Common myeloid progenitor, CD34-positive (primary cell): ENCODE results near the gene MGAT2. TPM values are rescaled to one million over a fixed set of nuclear protein-coding genes. Genes with fewer than 3 reads are reported as not detected.

Experiments used
- CTCF ChIA-PET: fragments of 350-600 bp; sonication (Branson Sonifier 250); formaldehyde crosslinking; loops from one replicate; lab custom pipeline; 2021; ENCODE audit warnings: antibody characterized with exemption; lab: Charles Lee
- POLR2A ChIA-PET: fragments of 350-600 bp; sonication (Branson Sonifier 250); formaldehyde crosslinking; loops from one replicate; lab custom pipeline; 2021; ENCODE audit warnings: antibody characterized with exemption; lab: Charles Lee
- DNase-seq, 3 donors: peaks; one replicate each; pipeline versions ENCODE4 v3.0.0 to v3.0.0-alpha.2; 2013
- H3K27ac ChIP-seq, 2 experiments: 1 replicate in 1 of 2; 2 replicates in 1 of 2; pipeline ENCODE4 v1.7.0; 2013; ENCODE audit warnings: inconsistent platforms in 2 of 2, low read length in 2 of 2, mild to moderate bottlenecking in 2 of 2, low read depth in 1 of 2, moderate library complexity in 1 of 2; ENCODE audit not compliant: severe bottlenecking in 2 of 2, insufficient read depth in 1 of 2, poor library complexity in 1 of 2
- H3K27me3 ChIP-seq, 5 experiments: replicated peaks in 2 of 5; 1 replicate in 3 of 5; 2 replicates in 2 of 5; pipeline versions ENCODE4 v1.6.1 to v1.7.0; 2013; ENCODE audit warnings: low read length in 4 of 5, mild to moderate bottlenecking in 2 of 5, moderate library complexity in 2 of 5, inconsistent platforms in 1 of 5; ENCODE audit not compliant: insufficient read depth in 5 of 5, control insufficient read depth in 4 of 5
- H3K36me3 ChIP-seq, 4 experiments: 1 replicate in 2 of 4; 2 replicates in 2 of 4; pipeline versions ENCODE4 v1.6.1 to v1.7.0; 2013; ENCODE audit warnings: low read length in 3 of 4, control low read depth in 1 of 4, mild to moderate bottlenecking in 1 of 4; ENCODE audit not compliant: control insufficient read depth in 4 of 4, insufficient read depth in 4 of 4
- H3K4me1 ChIP-seq, 4 experiments: 1 replicate in 3 of 4; 2 replicates in 1 of 4; pipeline versions ENCODE4 v1.6.1 to v1.7.1; 2013; ENCODE audit warnings: low read length in 3 of 4, mild to moderate bottlenecking in 3 of 4, control low read depth in 1 of 4, inconsistent platforms in 1 of 4, moderate library complexity in 1 of 4; ENCODE audit not compliant: control insufficient read depth in 4 of 4, insufficient read depth in 4 of 4; ENCODE audit errors: control extremely low read depth in 1 of 4
- H3K4me3 ChIP-seq, 7 experiments: 1 replicate in 4 of 7; 2 replicates in 3 of 7; pipeline versions ENCODE4 v1.5.1 to v1.7.0; 2013; ENCODE audit warnings: mild to moderate bottlenecking in 7 of 7, low read length in 6 of 7, moderate library complexity in 6 of 7, inconsistent platforms in 2 of 7, low read depth in 2 of 7, control low read depth in 1 of 7; ENCODE audit not compliant: insufficient read depth in 4 of 7, control insufficient read depth in 1 of 7; ENCODE audit errors: extremely low read depth in 1 of 7
- H3K9me3 ChIP-seq, 5 experiments: 1 replicate in 4 of 5; 2 replicates in 1 of 5; pipeline versions ENCODE4 v1.6.1 to v1.7.1; 2013; ENCODE audit warnings: low read length in 4 of 5, mild to moderate bottlenecking in 2 of 5, inconsistent platforms in 1 of 5, low read depth in 1 of 5, moderate library complexity in 1 of 5; ENCODE audit not compliant: control insufficient read depth in 4 of 5, insufficient read depth in 2 of 5; ENCODE audit errors: control extremely low read depth in 1 of 5
- WGBS: methylation state at CpG from one replicate; pipeline ENCODE4 v1.1.5; 2013; ENCODE audit not compliant: insufficient coverage; 5-methylcytosine and 5-hydroxymethylcytosine counted together
- polyA plus RNA-seq: library from polyadenylated mRNA; unstranded; fragments of 120-200 nt; gene quantifications from one replicate; pipeline ENCODE4 v1.2.1, GENCODE V29; 2013

MGAT2 gene
- 26.2 TPM for polyA plus RNA-seq

DNA sequence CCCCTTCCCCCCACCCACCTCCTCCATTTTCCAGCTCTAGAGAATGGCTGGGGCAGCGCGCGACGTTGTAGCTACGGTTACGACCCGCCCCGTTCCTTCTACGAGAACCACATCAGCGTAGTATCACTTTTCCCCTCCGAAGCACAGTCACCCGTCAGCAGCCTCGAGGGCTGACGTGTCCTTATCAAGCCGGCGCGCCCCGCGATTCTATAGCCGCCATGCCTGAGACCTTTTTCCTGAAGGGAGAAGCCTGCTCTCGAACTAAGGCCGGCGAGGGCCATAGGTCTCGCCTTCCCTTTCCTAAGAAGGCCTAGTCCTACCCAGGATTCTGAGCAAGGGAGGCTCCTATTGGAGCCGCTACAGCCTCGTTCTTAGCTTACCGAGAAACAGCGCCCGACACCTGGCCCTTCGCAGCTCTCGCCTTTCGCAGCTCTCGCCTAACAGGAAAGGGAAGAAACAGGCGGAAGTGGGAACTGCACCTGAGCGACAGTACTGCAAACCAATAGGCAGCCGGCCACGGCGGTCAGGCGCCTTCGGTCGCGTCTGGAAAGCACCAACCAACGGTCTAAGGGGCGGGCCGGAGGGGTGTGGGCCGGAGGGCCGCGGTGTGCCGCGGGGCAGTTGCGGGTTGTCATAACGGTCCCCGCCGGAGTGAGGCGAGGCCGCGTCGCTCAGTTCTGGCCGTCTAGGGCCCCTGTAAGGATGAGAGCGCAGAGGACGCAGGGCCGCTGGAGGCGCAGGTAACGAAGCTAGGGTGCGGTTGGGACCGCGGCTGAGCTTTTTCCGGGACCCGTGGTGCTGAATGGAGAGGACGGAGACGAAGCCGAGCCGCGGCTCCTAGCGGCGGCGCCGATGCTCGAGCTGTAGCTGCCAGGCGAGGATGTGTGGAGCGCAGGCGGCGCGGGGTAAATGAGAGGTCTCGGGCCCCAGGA lies at the start of gene MGAT2, which contains the start of gene RPL36AL:
TSS of gene MGAT2 (plus strand) at position 618 of the 932 bp plus-strand sequence. CDS start 470 bp downstream, outside the sequence.
TSS of gene RPL36AL (minus strand) at position 445 of the 932 bp plus-strand sequence. CDS start 1,522 bp downstream, outside the sequence.
- under 1% methylated on average over 83 of the region's 85 CpGs for WGBS
- H3K4me3 ChIP-seq = peak within 1 kb of the TSS; percentile 75 to 99 (median 95)
- no peaks in the 10 kb centered on the region for H3K9me3 ChIP-seq
- DNase-seq = peak; percentile 97
- H3K27me3 ChIP-seq = no peaks in the 10 kb centered on the region
- H3K36me3 ChIP-seq = peaks cover 5 to 42% (median 15%) of the 10 kb centered on the region in 4 experiments
- CTCF ChIA-PET = interaction anchor here (1.1 to 4.5 kb wide), 13 partner anchors 10 to 194 kb away, joined by 3 to 28 read pairs (median 3); partner anchors contain the start of genes DNAAF2 and RPS29
- POLR2A ChIA-PET = interaction anchor here (0.9 to 3.1 kb wide), 9 partner anchors 11 to 147 kb away, joined by 3 to 46 read pairs (median 9); partner anchors contain the start of genes KLHDC2, LRR1 and RPS29
- H3K27ac ChIP-seq = peak within 1 kb of the TSS; percentile 96 to 99
- peaks cover 17 to 48% (median 35%) of the 10 kb centered on the region in 4 experiments for H3K4me1 ChIP-seq

GRCh38 chr14:49574038-49574437 lies 46.6 kb upstream of the MGAT2 start:
- Histone ChIP-seq H3K27ac (no peak overlapping the region), H3K4me1 (no peaks in the 10 kb centered on the region), H3K4me3 (no peak overlapping the region), H3K9me3 (peaks cover 0 to 12% (median 5%) of the 10 kb centered on the region in 5 experiments), H3K36me3 (peaks cover 2 to 50% (median 24%) of the 10 kb centered on the region in 4 experiments), H3K27me3 (no peaks in the 10 kb centered on the region)
- WGBS = 100% methylated on average over 1 of the region's 5 CpGs
- ChIA-PET POLR2A (no interaction called here), CTCF (interaction anchor here (0.8 to 1.1 kb wide), 2 partner anchors 11 to 17 kb away, joined by 3 read pairs; no protein-coding TSS in a partner anchor)
- no peak for DNase-seq

DNA sequence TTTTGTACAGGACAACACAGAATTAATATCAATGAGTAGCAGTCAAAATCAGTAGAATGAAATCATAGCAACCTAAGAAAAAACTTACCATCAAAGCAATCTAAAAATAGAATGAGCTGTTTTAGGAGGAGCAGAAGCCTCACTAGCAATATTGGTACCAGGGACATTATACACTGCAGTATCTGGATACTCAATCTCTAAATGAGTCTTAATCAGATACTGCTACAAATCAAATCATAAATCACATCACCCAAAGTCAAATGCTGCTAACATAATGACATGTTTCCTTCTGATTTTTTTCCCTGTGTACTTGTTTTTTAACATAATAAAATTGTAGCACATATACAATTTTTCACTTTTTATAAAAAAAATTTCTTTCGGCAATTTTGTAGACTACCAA lies 42.5 kb upstream of the MGAT2 start:
- Histone ChIP-seq H3K27ac (no peak overlapping the region), H3K36me3 (peaks cover 7 to 49% (median 37%) of the 10 kb centered on the region in 4 experiments), H3K27me3 (no peaks in the 10 kb centered on the region), H3K9me3 (no peaks in the 10 kb centered on the region), H3K4me3 (no peak overlapping the region), H3K4me1 (peaks cover 0 to 6% (median 2%) of the 10 kb centered on the region in 4 experiments)
- POLR2A ChIA-PET = no interaction called here
- WGBS = 100% methylated on average over 1 of the region's 1 CpG
- no peak for DNase-seq
- CTCF ChIA-PET = interaction anchor here (1.1 kb wide), 1 partner anchor 10 kb away, joined by 3 read pairs; no protein-coding TSS in a partner anchor

- Histone ChIP-seq H3K36me3 (peaks cover 9 to 53% (median 42%) of the 10 kb centered on the region in 4 experiments), H3K4me1 (peaks cover 10 to 19% (median 13%) of the 10 kb centered on the region in 4 experiments), H3K9me3 (no peaks in the 10 kb centered on the region), H3K4me3 (no peak overlapping the region), H3K27ac (no peak overlapping the region), H3K27me3 (no peaks in the 10 kb centered on the region)
- CTCF ChIA-PET = no interaction called here
- no peak for DNase-seq
- POLR2A ChIA-PET = no interaction called here
- WGBS = 100% methylated on average over 1 of the region's 2 CpGs
These were observed 40.8 kb upstream of the MGAT2 start for GRCh38 chr14:49579841-49580240.

DNA sequence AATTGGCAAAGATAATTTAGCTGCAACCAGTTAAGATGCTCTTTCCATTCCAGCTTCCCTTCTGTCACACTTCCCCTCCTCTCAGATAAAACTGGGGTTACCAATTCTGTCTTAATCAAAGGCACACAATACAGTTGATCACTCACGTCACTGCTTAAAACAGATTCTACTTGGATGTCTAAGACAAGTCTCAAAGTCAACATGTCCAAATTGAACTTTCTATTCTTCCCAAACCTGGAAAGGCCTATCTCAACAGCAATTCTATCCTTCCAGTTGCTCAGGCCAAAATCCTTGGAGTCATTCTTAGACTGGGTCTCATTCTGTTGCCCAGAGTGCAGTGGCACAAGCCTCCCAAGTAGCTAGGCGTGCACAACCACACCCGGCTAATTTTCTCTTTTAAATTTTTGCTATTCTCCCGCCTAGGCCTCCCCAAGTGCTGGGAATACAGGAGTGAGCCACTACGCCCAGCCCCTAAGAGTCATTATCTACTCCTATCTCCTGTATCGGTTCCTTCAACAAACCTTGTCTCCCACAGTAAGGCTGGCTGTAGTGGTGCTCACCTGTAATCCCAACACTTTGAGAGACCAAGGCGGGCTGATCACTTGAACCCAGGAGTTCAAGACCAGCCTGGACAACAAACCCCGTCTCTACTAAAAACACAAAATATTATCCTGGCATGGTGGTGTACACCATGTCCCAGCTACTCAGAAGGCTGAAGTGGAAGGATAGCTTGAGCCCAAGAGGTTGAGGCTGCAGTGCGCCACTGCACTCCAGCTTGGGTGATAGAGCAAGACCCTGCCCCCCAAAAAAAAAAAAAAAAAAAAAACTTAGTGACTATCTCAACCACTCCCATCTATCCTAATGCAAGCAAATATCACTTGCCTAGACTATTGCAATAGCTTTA lies 39.1 kb upstream of the MGAT2 start:
- H3K9me3 ChIP-seq = no peaks in the 10 kb centered on the region
- 76% methylated on average over 9 of the region's 9 CpGs for WGBS
- ChIA-PET POLR2A (no interaction called here), CTCF (interaction anchor here (0.8 to 1.9 kb wide), 2 partner anchors 83 to 122 kb away, joined by 3 to 4 read pairs; no protein-coding TSS in a partner anchor)
- H3K27ac ChIP-seq = no peak overlapping the region
- no peak overlapping the region for H3K4me3 ChIP-seq
- peak in 1 of 3 donors; percentile 27 for DNase-seq
- peaks cover 13 to 25% (median 14%) of the 10 kb centered on the region in 4 experiments for H3K4me1 ChIP-seq
- no peaks in the 10 kb centered on the region for H3K27me3 ChIP-seq
- H3K36me3 ChIP-seq = peaks cover 9 to 47% (median 33%) of the 10 kb centered on the region in 4 experiments

GRCh38 chr14:49582113-49582977 lies 38.3 kb upstream of the MGAT2 start:
- 100% methylated on average over 3 of the region's 4 CpGs for WGBS
- Histone ChIP-seq H3K27ac (peak overlapping the region in 1 of 2 experiments; percentile 21), H3K36me3 (peaks cover 9 to 39% (median 26%) of the 10 kb centered on the region in 4 experiments), H3K4me1 (peaks cover 13 to 25% (median 16%) of the 10 kb centered on the region in 4 experiments), H3K27me3 (no peaks in the 10 kb centered on the region), H3K4me3 (no peak overlapping the region), H3K9me3 (no peaks in the 10 kb centered on the region)
- DNase-seq = no peak
- POLR2A ChIA-PET = no interaction called here
- CTCF ChIA-PET = interaction anchor here (1.9 kb wide), 1 partner anchor 84 kb away, joined by 4 read pairs; no protein-coding TSS in a partner anchor
